ENCODE results near the gene AFF2. TPM values are rescaled to one million over a fixed set of nuclear protein-coding genes. Genes with fewer than 3 reads are reported as not detected.

Gene AFF2
- polyA plus RNA-seq, 2 donors = 0.01 to 0.02 TPM

- no peak overlapping the region for H3K4me3 ChIP-seq (ENCODE audit: low read depth in 1 of 2, low read length in 2 of 2)
- H3K9me3 ChIP-seq (ENCODE audit: control insufficient read depth in 2 of 2, insufficient read depth in 1 of 2, low read depth in 1 of 2, low read length in 1 of 2) = no peaks in the 10 kb centered on the region
- no peaks in the 10 kb centered on the region for H3K27me3 ChIP-seq (ENCODE audit: control insufficient read depth in 1 of 2, insufficient read depth in 2 of 2, low read length in 2 of 2)
- WGBS, 2 donors = 63 to 68% methylated on average over 1 of the region's 1 CpG
- no peak overlapping the region for H3K27ac ChIP-seq (ENCODE audit: low read depth in 2 of 2, low read length in 1 of 2)
- no peaks in the 10 kb centered on the region for H3K4me1 ChIP-seq (ENCODE audit: control insufficient read depth in 2 of 2, insufficient read depth in 2 of 2, low read length in 1 of 2)
- no peaks in the 10 kb centered on the region for H3K36me3 ChIP-seq (ENCODE audit: control insufficient read depth in 2 of 2, insufficient read depth in 2 of 2, low read length in 1 of 2)
These were observed 315.0 kb downstream of the AFF2 start for GRCh38 chrX:148815218-148815961.

GRCh38 chrX:148823986-148824385, 323.6 kb downstream of the AFF2 start:
- H3K4me3 ChIP-seq (ENCODE audit: low read depth in 1 of 2, low read length in 2 of 2) = no peak overlapping the region
- no peak overlapping the region for H3K27ac ChIP-seq (ENCODE audit: low read depth in 2 of 2, low read length in 1 of 2)
- H3K27me3 ChIP-seq (ENCODE audit: control insufficient read depth in 1 of 2, insufficient read depth in 2 of 2, low read length in 2 of 2) = no peaks in the 10 kb centered on the region
- H3K4me1 ChIP-seq (ENCODE audit: control insufficient read depth in 2 of 2, insufficient read depth in 2 of 2, low read length in 1 of 2) = no peaks in the 10 kb centered on the region
- H3K36me3 ChIP-seq (ENCODE audit: control insufficient read depth in 2 of 2, insufficient read depth in 2 of 2, low read length in 1 of 2) = no peaks in the 10 kb centered on the region
- WGBS, 2 donors = 51 to 59% methylated on average over 2 of the region's 2 CpGs
- no peaks in the 10 kb centered on the region for H3K9me3 ChIP-seq (ENCODE audit: control insufficient read depth in 2 of 2, insufficient read depth in 1 of 2, low read depth in 1 of 2, low read length in 1 of 2)

- H3K9me3 ChIP-seq (ENCODE audit: control insufficient read depth in 2 of 2, insufficient read depth in 1 of 2, low read depth in 1 of 2, low read length in 1 of 2) = no peaks in the 10 kb centered on the region
- WGBS, 2 donors = 60 to 67% methylated on average over 2 of the region's 2 CpGs
- no peaks in the 10 kb centered on the region for H3K36me3 ChIP-seq (ENCODE audit: control insufficient read depth in 2 of 2, insufficient read depth in 2 of 2, low read length in 1 of 2)
- H3K27me3 ChIP-seq (ENCODE audit: control insufficient read depth in 1 of 2, insufficient read depth in 2 of 2, low read length in 2 of 2) = no peaks in the 10 kb centered on the region
- H3K4me1 ChIP-seq (ENCODE audit: control insufficient read depth in 2 of 2, insufficient read depth in 2 of 2, low read length in 1 of 2) = no peaks in the 10 kb centered on the region
- H3K27ac ChIP-seq (ENCODE audit: low read depth in 2 of 2, low read length in 1 of 2) = no peak overlapping the region
- H3K4me3 ChIP-seq (ENCODE audit: low read depth in 1 of 2, low read length in 2 of 2) = no peak overlapping the region
These were observed 325.3 kb downstream of the AFF2 start for GRCh38 chrX:148825696-148826095.

GRCh38 chrX:148836741-148837140, 336.3 kb downstream of the AFF2 start:
- Histone ChIP-seq H3K27ac (ENCODE audit: low read depth in 2 of 2, low read length in 1 of 2) (no peak overlapping the region), H3K27me3 (ENCODE audit: control insufficient read depth in 1 of 2, insufficient read depth in 2 of 2, low read length in 2 of 2) (no peaks in the 10 kb centered on the region), H3K36me3 (ENCODE audit: control insufficient read depth in 2 of 2, insufficient read depth in 2 of 2, low read length in 1 of 2) (no peaks in the 10 kb centered on the region), H3K4me1 (ENCODE audit: control insufficient read depth in 2 of 2, insufficient read depth in 2 of 2, low read length in 1 of 2) (no peaks in the 10 kb centered on the region), H3K9me3 (ENCODE audit: control insufficient read depth in 2 of 2, insufficient read depth in 1 of 2, low read depth in 1 of 2, low read length in 1 of 2) (no peaks in the 10 kb centered on the region), H3K4me3 (ENCODE audit: low read depth in 1 of 2, low read length in 2 of 2) (no peak overlapping the region)
- WGBS, 2 donors = 54 to 56% methylated on average over 4 of the region's 4 CpGs

GRCh38 chrX:148850631-148851030, 350.2 kb downstream of the AFF2 start:
- no peaks in the 10 kb centered on the region for H3K36me3 ChIP-seq (ENCODE audit: control insufficient read depth in 2 of 2, insufficient read depth in 2 of 2, low read length in 1 of 2)
- 78 to 84% methylated on average over 1 of the region's 1 CpG for WGBS, 2 donors
- H3K9me3 ChIP-seq (ENCODE audit: control insufficient read depth in 2 of 2, insufficient read depth in 1 of 2, low read depth in 1 of 2, low read length in 1 of 2) = no peaks in the 10 kb centered on the region
- H3K27me3 ChIP-seq (ENCODE audit: control insufficient read depth in 1 of 2, insufficient read depth in 2 of 2, low read length in 2 of 2) = no peaks in the 10 kb centered on the region
- no peak overlapping the region for H3K4me3 ChIP-seq (ENCODE audit: low read depth in 1 of 2, low read length in 2 of 2)
- H3K27ac ChIP-seq (ENCODE audit: low read depth in 2 of 2, low read length in 1 of 2) = no peak overlapping the region
- H3K4me1 ChIP-seq (ENCODE audit: control insufficient read depth in 2 of 2, insufficient read depth in 2 of 2, low read length in 1 of 2) = no peaks in the 10 kb centered on the region

GRCh38 chrX:148854306-148854705, 353.9 kb downstream of the AFF2 start:
- Histone ChIP-seq H3K36me3 (ENCODE audit: control insufficient read depth in 2 of 2, insufficient read depth in 2 of 2, low read length in 1 of 2) (no peaks in the 10 kb centered on the region), H3K27ac (ENCODE audit: low read depth in 2 of 2, low read length in 1 of 2) (no peak overlapping the region), H3K4me1 (ENCODE audit: control insufficient read depth in 2 of 2, insufficient read depth in 2 of 2, low read length in 1 of 2) (no peaks in the 10 kb centered on the region), H3K27me3 (ENCODE audit: control insufficient read depth in 1 of 2, insufficient read depth in 2 of 2, low read length in 2 of 2) (no peaks in the 10 kb centered on the region), H3K9me3 (ENCODE audit: control insufficient read depth in 2 of 2, insufficient read depth in 1 of 2, low read depth in 1 of 2, low read length in 1 of 2) (no peaks in the 10 kb centered on the region), H3K4me3 (ENCODE audit: low read depth in 1 of 2, low read length in 2 of 2) (no peak overlapping the region)
- WGBS, 2 donors = 36 to 38% methylated on average over 4 of the region's 4 CpGs

GRCh38 chrX:148856505-148856904, 356.1 kb downstream of the AFF2 start:
- Histone ChIP-seq H3K4me3 (ENCODE audit: low read depth in 1 of 2, low read length in 2 of 2) (no peak overlapping the region), H3K27me3 (ENCODE audit: control insufficient read depth in 1 of 2, insufficient read depth in 2 of 2, low read length in 2 of 2) (peaks cover 0 to 2% of the 10 kb centered on the region in 2 donors), H3K4me1 (ENCODE audit: control insufficient read depth in 2 of 2, insufficient read depth in 2 of 2, low read length in 1 of 2) (no peaks in the 10 kb centered on the region), H3K9me3 (ENCODE audit: control insufficient read depth in 2 of 2, insufficient read depth in 1 of 2, low read depth in 1 of 2, low read length in 1 of 2) (no peaks in the 10 kb centered on the region), H3K27ac (ENCODE audit: low read depth in 2 of 2, low read length in 1 of 2) (no peak overlapping the region), H3K36me3 (ENCODE audit: control insufficient read depth in 2 of 2, insufficient read depth in 2 of 2, low read length in 1 of 2) (no peaks in the 10 kb centered on the region)
- 30 to 47% methylated on average over 1 of the region's 1 CpG for WGBS, 2 donors

- H3K9me3 ChIP-seq (ENCODE audit: control insufficient read depth in 2 of 2, insufficient read depth in 1 of 2, low read depth in 1 of 2, low read length in 1 of 2) = no peaks in the 10 kb centered on the region
- no peaks in the 10 kb centered on the region for H3K4me1 ChIP-seq (ENCODE audit: control insufficient read depth in 2 of 2, insufficient read depth in 2 of 2, low read length in 1 of 2)
- no peaks in the 10 kb centered on the region for H3K27me3 ChIP-seq (ENCODE audit: control insufficient read depth in 1 of 2, insufficient read depth in 2 of 2, low read length in 2 of 2)
- no peak overlapping the region for H3K4me3 ChIP-seq (ENCODE audit: low read depth in 1 of 2, low read length in 2 of 2)
- 52 to 63% methylated on average over 9 of the region's 9 CpGs for WGBS, 2 donors
- no peak overlapping the region for H3K27ac ChIP-seq (ENCODE audit: low read depth in 2 of 2, low read length in 1 of 2)
- H3K36me3 ChIP-seq (ENCODE audit: control insufficient read depth in 2 of 2, insufficient read depth in 2 of 2, low read length in 1 of 2) = no peaks in the 10 kb centered on the region
These were observed 365.1 kb downstream of the AFF2 start for GRCh38 chrX:148865277-148866210.

GRCh38 chrX:148867596-148867995, 367.2 kb downstream of the AFF2 start:
- Histone ChIP-seq H3K4me3 (ENCODE audit: low read depth in 1 of 2, low read length in 2 of 2) (no peak overlapping the region), H3K4me1 (ENCODE audit: control insufficient read depth in 2 of 2, insufficient read depth in 2 of 2, low read length in 1 of 2) (no peaks in the 10 kb centered on the region), H3K27ac (ENCODE audit: low read depth in 2 of 2, low read length in 1 of 2) (no peak overlapping the region), H3K27me3 (ENCODE audit: control insufficient read depth in 1 of 2, insufficient read depth in 2 of 2, low read length in 2 of 2) (no peaks in the 10 kb centered on the region), H3K36me3 (ENCODE audit: control insufficient read depth in 2 of 2, insufficient read depth in 2 of 2, low read length in 1 of 2) (no peaks in the 10 kb centered on the region), H3K9me3 (ENCODE audit: control insufficient read depth in 2 of 2, insufficient read depth in 1 of 2, low read depth in 1 of 2, low read length in 1 of 2) (no peaks in the 10 kb centered on the region)
- WGBS, 2 donors = 71 to 74% methylated on average over 2 of the region's 2 CpGs
